Measurements from ENCODE around the gene LSM7.
"Not testable (repeated sequence)": the region's sequence is repeated elsewhere in the genome, so short reads cannot be mapped to it uniquely, and the experiment has no call there.

The LSM7 gene

DNA sequence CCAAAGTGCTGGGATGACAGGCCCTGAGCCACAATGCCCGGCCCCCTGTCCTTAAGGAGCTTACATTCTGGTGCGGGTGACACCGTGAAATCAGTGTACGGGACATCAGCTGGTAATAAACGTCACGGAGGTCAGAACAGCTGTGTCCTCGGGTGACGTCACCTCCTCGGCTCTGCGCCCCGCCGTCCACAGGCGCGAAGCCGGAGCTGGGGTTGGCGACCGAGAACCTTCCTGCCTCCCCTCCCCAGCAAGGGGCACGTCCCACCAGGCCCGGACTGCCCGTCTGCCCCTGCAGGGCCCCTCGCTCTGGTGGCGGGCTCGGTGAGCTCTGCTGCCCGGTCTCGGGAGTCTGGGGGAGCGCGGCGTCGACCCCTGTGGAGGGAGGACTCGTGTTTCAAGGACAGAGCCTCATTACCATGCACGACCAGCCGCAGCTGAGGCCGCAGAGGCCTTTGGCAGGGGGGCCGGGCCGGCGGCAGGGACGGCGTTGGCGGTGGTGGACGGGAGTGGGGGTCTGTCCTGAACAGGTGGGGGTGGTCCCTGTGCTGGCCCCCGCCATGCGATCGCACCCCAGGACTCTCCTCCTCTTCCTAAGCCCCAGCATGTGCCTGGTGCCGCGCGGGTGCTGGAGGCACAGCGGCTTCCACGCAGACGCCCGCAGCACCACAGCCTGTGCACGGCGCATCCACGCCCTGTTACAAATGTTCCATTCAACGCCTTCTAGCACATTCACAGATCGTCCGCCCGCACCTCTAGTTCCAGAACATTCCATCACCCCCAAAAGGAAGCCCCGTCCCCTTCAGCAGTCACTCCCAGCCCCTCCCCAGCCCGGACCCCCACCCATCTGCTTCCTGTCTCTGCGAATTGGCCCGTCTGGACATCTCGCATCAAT is 25.8 kb downstream of the LSM7 start:
- DNase-seq (ENCODE audit: low spot score) = no peak

DNA sequence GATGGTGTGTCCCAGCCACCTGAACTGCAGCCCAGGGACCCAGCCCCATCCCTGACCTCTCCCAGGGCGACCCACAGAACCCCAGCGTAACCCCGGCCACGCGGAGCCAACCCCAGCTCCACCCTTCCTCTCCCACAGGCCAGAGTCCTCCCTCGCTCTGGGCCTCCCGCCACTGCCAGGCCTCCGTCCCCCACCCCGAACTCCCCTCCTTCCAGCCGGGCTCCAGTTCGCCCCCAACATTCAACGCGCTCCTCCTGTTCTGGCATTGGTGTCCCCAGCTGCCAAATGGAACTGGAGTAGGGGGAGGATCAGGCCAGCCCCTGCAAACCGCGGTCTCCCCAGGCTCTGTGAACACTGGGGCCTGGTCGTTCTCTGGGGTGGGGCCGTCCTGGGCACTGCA is 27.9 kb downstream of the LSM7 start:
- no peak for DNase-seq (ENCODE audit: low spot score)

GRCh38 chr19:2296141-2296540 is 32.2 kb downstream of the LSM7 start:
- DNase-seq (ENCODE audit: low spot score) = no peak

GRCh38 chr19:2294687-2295335 is 33.6 kb downstream of the LSM7 start:
- peak; percentile 83 for DNase-seq (ENCODE audit: low spot score)

DNA sequence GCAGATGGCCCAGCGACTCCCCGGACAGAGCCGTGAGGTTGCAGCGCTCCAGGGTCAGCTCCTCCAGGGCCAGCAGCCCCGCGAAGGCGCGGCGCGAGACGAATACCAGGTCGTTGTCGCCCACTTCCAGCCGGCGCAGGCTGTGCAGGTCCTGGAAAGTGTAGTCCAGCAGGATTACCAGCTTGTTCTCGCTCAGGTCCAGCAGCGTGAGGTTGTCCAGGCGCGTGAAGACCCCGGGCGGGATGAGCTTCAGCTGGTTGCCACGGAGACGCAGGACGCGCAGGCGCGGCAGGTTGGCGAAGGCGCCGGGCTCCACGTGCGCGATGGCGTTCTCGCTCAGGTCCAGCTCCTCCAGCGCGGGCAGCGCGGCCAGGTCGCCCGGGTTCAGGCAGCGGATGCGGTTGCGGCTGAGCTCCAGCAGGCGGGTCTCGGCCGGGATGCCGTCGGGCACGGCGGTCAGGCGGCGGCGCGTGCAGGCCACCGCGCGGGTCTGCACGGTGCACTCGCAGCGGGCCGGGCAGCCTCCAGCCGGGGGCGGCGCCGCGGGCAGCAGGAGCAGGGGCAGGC is 37.1 kb downstream of the LSM7 start:
- no peak for DNase-seq (ENCODE audit: low spot score)

GRCh38 chr19:2290441-2291184 is 37.8 kb downstream of the LSM7 start:
- no peak for DNase-seq (ENCODE audit: low spot score)

- DNase-seq (ENCODE audit: low spot score) = no peak
These were observed 38.5 kb downstream of the LSM7 start for GRCh38 chr19:2289714-2290435.

DNA sequence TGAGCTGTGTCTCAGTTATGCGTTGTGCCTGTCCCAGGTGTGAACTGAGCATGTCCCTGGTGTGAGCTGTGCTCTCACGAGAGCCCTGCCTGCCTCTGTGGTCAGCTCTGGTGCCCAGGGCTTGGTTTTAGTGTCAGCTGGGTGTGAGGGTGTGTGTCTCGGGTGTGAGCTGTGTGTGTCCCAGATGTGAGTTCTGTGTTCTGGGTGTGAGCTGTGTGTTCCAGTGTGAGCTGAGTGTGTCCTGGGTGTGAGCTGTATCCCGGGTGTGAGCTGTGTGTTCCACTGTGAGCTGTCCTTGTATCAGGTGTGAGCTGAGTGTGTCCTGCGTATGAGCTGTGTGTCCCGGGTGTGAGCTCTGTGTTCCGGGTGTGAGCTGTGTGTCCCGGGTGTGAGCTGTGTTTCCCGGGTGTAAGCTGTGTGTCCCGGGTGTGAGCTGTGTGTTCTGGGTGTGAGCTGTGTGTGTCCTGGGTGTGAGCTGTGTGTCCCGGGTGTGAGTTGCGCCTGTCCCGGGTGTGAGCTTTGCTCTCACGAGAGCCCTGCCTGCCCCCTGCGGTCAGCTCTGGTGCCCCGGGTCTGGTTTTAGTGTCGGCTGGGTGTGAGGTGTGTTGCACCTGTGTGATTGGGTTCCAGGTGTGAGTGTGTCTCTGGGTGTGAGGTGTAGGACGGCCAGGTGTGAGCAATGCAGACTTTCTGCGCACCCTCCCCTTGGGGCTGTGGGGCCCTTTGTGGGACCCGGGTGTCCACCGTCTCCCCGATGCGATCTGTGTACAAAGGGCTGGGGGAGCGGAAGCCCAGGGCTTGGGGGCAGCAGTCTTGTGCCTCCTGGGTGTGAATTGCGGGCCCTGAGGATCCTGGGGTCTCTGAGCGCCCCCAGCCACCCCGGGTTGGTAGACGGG is 39.3 kb downstream of the LSM7 start:
- DNase-seq (ENCODE audit: low spot score) = no peak

DNA sequence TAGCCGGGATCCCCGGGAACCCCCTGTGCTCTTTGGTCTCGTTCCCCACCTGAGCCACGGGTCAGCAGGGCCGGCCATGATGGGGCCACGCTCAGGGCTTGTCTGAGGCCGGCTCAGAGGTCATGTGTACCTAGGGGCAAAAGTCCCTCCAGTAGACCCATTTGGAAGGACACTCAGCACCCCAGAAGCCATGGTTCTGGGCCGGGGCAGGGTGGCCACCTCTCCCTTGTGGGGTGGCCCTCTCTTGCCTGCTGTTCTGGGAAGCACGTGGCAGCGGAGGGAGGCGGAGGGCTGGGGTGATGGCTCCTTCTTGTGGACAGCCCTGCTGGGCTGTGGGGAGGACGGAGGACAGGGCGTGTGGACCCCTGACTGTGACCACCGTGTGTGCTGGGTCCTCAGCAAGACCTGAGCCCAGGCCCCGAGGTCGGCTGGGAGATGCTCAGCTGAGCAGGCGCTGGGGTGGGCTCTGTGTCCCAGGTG is 40.0 kb downstream of the LSM7 start:
- no peak for DNase-seq (ENCODE audit: low spot score)

DNA sequence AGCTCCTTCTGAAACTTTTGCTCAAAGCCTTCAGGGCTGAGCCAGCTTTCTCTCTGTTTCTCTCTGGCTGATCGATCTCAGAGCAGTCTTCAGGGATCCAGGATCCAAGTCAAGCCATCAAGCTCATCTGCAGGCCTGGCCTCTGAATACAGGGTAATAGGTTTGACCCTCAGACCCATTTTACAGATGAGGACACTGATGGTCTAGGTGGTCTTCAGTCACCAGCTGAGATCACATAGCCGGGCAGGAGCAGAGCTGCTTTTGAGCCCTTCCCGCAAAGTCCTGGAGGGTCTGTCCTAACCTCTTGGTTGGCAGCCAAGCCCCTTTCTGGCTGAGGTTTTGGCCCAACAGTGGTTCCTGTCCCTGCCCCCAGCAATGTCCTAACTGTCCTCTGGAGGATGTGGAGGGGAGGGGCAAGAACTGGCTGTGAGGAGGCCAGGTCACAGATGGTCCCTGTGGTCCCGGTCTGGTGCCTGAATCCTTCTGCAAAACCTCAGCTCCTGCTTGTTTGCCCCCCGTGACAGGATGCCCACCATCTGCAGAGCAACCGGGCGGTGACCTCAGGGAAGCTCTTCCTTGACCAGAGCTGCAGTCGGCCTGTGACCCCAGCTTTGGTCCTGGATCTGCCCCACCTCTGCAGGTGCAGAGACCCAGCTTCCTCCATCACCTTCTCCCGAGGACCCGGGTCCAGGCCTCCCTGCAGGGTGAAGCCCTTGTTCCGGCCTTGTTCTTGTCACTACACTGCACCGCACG is 40.6 kb downstream of the LSM7 start:
- DNase-seq (ENCODE audit: low spot score) = no peak

- DNase-seq (ENCODE audit: low spot score) = no peak
These were observed 41.8 kb downstream of the LSM7 start for GRCh38 chr19:2286402-2287140.

DNA sequence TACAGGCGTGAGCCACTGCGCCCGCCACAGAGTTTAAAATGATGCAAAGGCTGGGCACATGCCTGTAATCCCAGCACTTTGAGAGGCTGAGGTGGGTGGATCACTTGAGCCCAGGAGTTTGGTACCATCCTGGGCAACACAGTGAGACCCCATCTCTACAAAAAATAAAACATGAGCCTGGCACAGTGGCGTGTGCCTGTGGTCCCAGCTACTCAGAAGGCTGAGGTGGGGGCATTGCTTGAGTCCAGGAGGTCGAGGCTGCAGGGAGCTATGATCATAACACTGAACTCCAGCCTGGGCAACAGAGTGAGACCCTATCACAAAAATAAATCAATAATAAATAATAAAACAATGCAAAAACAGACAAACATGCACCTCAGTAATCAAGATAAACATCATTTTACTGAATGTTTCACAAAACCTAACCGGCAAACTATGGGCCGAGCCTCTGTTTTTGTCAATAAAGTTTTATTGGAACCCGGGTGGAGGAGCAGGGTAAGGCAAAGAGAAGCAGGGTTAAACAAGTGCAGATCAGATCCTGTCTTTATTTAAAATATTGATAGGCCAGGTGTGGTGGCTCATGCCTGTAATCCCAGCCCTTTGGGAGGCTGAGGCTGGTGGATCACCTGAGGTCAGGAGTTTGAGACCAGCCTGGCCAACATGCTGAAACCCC is 44.4 kb downstream of the LSM7 start:
- DNase-seq (ENCODE audit: low spot score) = no peak

DNA sequence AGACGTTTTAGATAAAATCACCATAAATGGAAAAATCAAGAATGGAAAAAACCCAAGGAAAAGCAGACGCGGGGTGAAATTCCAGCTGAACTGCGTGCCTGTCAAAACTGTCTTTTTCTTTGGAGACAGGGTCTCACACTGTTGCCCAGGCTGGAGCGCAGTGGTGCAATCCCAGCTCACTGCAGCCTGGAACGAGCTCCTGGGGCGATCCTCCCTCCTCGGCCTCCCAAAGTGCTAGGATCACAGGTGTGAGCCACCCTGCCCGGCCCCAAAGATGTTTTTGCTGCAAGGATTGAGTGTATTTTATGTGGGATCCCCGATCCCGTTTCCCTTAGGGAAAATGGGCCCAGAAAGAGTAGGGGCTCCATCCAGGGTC is 45.5 kb downstream of the LSM7 start:
- DNase-seq (ENCODE audit: low spot score) = no peak

DNA sequence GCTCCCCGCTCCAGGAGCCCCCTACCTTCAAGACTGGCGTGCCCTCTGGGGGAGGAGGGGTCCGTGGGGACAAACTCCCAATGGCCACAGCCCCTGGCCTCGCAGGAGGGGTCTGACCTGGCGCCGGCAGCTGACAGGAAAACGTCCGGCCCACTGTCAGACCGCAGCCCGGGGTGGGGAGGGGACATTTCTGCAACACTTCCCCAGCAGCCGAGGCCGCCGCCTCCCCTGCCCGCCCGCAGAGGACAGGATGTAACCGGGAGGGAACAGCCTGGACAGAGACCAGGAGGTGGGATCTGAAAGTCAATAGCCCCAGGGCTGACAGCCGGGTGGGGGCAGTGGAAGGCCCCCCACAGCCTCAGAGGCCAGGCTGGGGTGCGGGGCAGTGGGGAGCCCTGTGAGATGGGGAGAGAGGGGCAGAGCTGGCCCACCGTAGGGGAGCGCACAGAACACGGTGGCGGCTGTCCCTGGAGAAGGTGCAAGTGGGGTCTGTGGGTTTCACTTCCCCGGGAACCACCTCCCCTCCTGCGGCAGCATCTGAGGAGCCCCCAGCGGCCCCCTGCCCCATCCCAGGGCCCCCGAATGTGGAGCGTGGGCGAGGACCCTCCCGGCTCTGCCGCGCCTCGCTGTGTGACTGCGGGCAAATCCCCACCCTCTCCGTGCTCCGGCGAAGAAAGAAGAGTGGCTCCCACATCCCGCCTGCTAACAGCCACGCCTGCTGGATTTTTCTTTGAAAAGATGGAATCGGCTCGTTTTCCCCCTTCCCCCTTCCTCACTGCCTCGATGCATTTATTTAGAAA is 46.1 kb downstream of the LSM7 start, which contains the start of gene PEAK3:
Gene PEAK3, minus strand, starts transcription at position 114 of the 800 bp plus-strand sequence. CDS start 1,244 bp downstream, outside the sequence.
- DNase-seq (ENCODE audit: low spot score) = peak; percentile 64

GRCh38 chr19:2281265-2282061 is 46.9 kb downstream of the LSM7 start:
- not testable (repeated sequence) for DNase-seq (ENCODE audit: low spot score)

- DNase-seq (ENCODE audit: low spot score) = no peak
These were observed 47.6 kb downstream of the LSM7 start for GRCh38 chr19:2280633-2281264.

All from GM03348 (cell line).